GM21576 (cell line): ENCODE measurements around the gene DZIP1L.
"Not testable (repeated sequence)": the region's sequence is repeated elsewhere in the genome, so short reads cannot be mapped to it uniquely, and the experiment has no call there.

Source experiments
- ATAC-seq: cut with Tn5 transposase; IDR thresholded peaks from one replicate; pipeline ENCODE4 v1.9.1; 2021; ENCODE audit warnings: mild to moderate bottlenecking, moderate library complexity; ENCODE audit not compliant: unreplicated experiment

DZIP1L gene

GRCh38 chr3:138114988-138115971 is at the start of gene DZIP1L:
DZIP1L (minus strand) TSS chr3:138115608; CDS start chr3:138103971, 11,637 bp downstream.
- ATAC-seq, result peak; percentile 81

- no peak for ATAC-seq
Observed at GRCh38 chr3:138165061-138165460, 49.7 kb upstream of the DZIP1L start.

GRCh38 chr3:138157743-138158142 is 42.3 kb upstream of the DZIP1L start:
- ATAC-seq, result no peak

- ATAC-seq, result no peak
Observed at GRCh38 chr3:138154534-138154933, 39.1 kb upstream of the DZIP1L start.

- no peak for ATAC-seq
Observed at GRCh38 chr3:138148503-138148902, 33.1 kb upstream of the DZIP1L start.

GRCh38 chr3:138142181-138142580 is 26.8 kb upstream of the DZIP1L start:
- not testable (repeated sequence) for ATAC-seq

GRCh38 chr3:138140940-138141339 is 25.5 kb upstream of the DZIP1L start:
- no peak for ATAC-seq

GRCh38 chr3:138139691-138140090 is 24.3 kb upstream of the DZIP1L start:
- ATAC-seq, result no peak

- ATAC-seq, result no peak
Observed at GRCh38 chr3:138137861-138138260, 22.5 kb upstream of the DZIP1L start.

- no peak for ATAC-seq
Observed at GRCh38 chr3:138136201-138136600, 20.8 kb upstream of the DZIP1L start.

GRCh38 chr3:138135833-138136194 is 20.4 kb upstream of the DZIP1L start:
- ATAC-seq, result no peak

- ATAC-seq, result no peak
Observed at GRCh38 chr3:138135146-138135832, 19.9 kb upstream of the DZIP1L start.

- ATAC-seq, result no peak
Observed at GRCh38 chr3:138132239-138132638, 16.8 kb upstream of the DZIP1L start, which contains the start of gene A4GNT. A4GNT (minus strand) TSS chr3:138132390; CDS start chr3:138131256, 1,134 bp downstream.

- ATAC-seq, result no peak
Observed at GRCh38 chr3:138127636-138128365, 12.4 kb upstream of the DZIP1L start.

- ATAC-seq, result no peak
Observed at GRCh38 chr3:138125548-138126221, 10.3 kb upstream of the DZIP1L start.

GRCh38 chr3:138124706-138125355 is 9.4 kb upstream of the DZIP1L start:
- no peak for ATAC-seq

- ATAC-seq, result no peak
Observed at GRCh38 chr3:138124188-138124587, 8.8 kb upstream of the DZIP1L start.

GRCh38 chr3:138119423-138119766 is 4.0 kb upstream of the DZIP1L start:
- no peak for ATAC-seq

GRCh38 chr3:138118612-138119422 is 3.4 kb upstream of the DZIP1L start:
- peak; percentile 63 for ATAC-seq
